Esophagus squamous epithelium (tissue), 5 donors: ENCODE measurements around the gene ASCL2. TPM values are rescaled to one million over a fixed set of nuclear protein-coding genes. Genes with fewer than 3 reads are reported as not detected.

Experiments used
- DNase-seq: peaks from one replicate; lab custom pipeline; 2025; lab: John Stamatoyannopoulos, UW
- H3K27ac ChIP-seq, 4 donors: fragments of 200-600 bp; sonication (generic); one replicate each; pipeline ENCODE4 v1.5.1; 2016 to 2019; ENCODE audit warnings: mild to moderate bottlenecking in 1 of 4
- H3K27me3 ChIP-seq, 4 donors: fragments of 200-600 bp; sonication (generic); 1 replicate in 3 of 4; 2 replicates in 1 of 4; pipeline versions ENCODE4 v1.5.1 to v1.6.0; 2017 to 2021; ENCODE audit warnings: antibody characterized with exemption in 1 of 4
- H3K36me3 ChIP-seq, 3 donors: fragments of 200-600 bp; sonication (generic); one replicate each; pipeline ENCODE4 v1.5.1; 2016 to 2019
- H3K4me1 ChIP-seq, 3 donors: fragments of 200-600 bp; sonication (generic); one replicate each; pipeline ENCODE4 v1.5.1; 2017 to 2019
- H3K4me3 ChIP-seq, 4 donors: fragments of 200-600 bp; sonication (generic); 1 replicate in 3 of 4; 2 replicates in 1 of 4; pipeline ENCODE4 v1.5.1; 2016 to 2019; ENCODE audit warnings: mild to moderate bottlenecking in 2 of 4, moderate library complexity in 1 of 4
- H3K9me3 ChIP-seq, 3 donors: fragments of 200-600 bp; sonication (generic); one replicate each; pipeline ENCODE4 v1.5.1; 2016 to 2019
- CTCF ChIP-seq, 6 experiments: fragments of 450-650 bp in 4 of 6; fragments of 200-600 bp in 2 of 6; sonication (generic) in 2 of 6; IDR thresholded peaks; one replicate each; pipeline ENCODE4 v1.5.1; 2016 to 2019; ENCODE audit warnings: antibody characterized with exemption in 6 of 6, mild to moderate bottlenecking in 4 of 6, moderate library complexity in 4 of 6
- POLR2A ChIP-seq, 4 donors: fragments of 450-650 bp; IDR thresholded peaks; one replicate each; pipeline ENCODE4 v1.6.1; 2017; ENCODE audit warnings: antibody characterized with exemption in 4 of 4, mild to moderate bottlenecking in 4 of 4, moderate library complexity in 3 of 4
- WGBS, 2 donors: methylation state at CpG; one replicate each; pipeline ENCODE4 v1.1.5; 2018; 5-methylcytosine and 5-hydroxymethylcytosine counted together
- intact Hi-C: fragments of 100-400 bp; cut with DNase I; formaldehyde crosslinking; loops from one replicate; pipeline ENCODE4 v1.15.0; 2022
- total RNA-seq, 4 donors: library from RNA; depleted of rRNA; stranded (reverse); fragments of >200 nt; gene quantifications; one replicate each; pipeline ENCODE4 v1.1.0, GENCODE V29; 2016
- donor health status: DM: yes; HTN: yes; CAD: no.

The ASCL2 gene
- total RNA-seq, 4 donors from 2014 or later = 0.67 to 5.1 (median 2.3) TPM

- WGBS, 2 donors = 67 to 90% methylated on average over 2 to 3 of the region's 3 CpGs
- H3K36me3 ChIP-seq = no peaks in the 10 kb centered on the region
- H3K27me3 ChIP-seq = peaks cover 0 to 77% (median 0%) of the 10 kb centered on the region in 4 donors
- peaks cover 0 to 17% (median 3%) of the 10 kb centered on the region in 3 donors for H3K4me1 ChIP-seq
- no peak overlapping the region for H3K27ac ChIP-seq
- DNase-seq = no peak
- intact Hi-C loops = no loop called here
- no peaks in the 10 kb centered on the region for H3K9me3 ChIP-seq
- TF ChIP-seq CTCF (IDR thresholded peaks at IDR 0.05) (no peak), POLR2A (IDR thresholded peaks at IDR 0.05) (no peak)
- no peak overlapping the region for H3K4me3 ChIP-seq
Observed at GRCh38 chr11:2220173-2220771, 50.1 kb downstream of the ASCL2 start.

- H3K36me3 ChIP-seq = no peaks in the 10 kb centered on the region
- H3K27me3 ChIP-seq = peaks cover 0 to 85% (median 0%) of the 10 kb centered on the region in 4 donors
- H3K4me3 ChIP-seq = no peak overlapping the region
- intact Hi-C loops = no loop called here
- peaks cover 0 to 17% (median 3%) of the 10 kb centered on the region in 3 donors for H3K4me1 ChIP-seq
- TF ChIP-seq CTCF (IDR thresholded peaks at IDR 0.05) = no peak
- no peak for TF ChIP-seq POLR2A (IDR thresholded peaks at IDR 0.05)
- DNase-seq = no peak
- no peak overlapping the region for H3K27ac ChIP-seq
- no peaks in the 10 kb centered on the region for H3K9me3 ChIP-seq
- 76 to 77% methylated on average over 2 to 4 of the region's 6 CpGs for WGBS, 2 donors
Observed at GRCh38 chr11:2219318-2220017, 50.9 kb downstream of the ASCL2 start.

Other genes starting within 250 kb of the ASCL2 start
- gene IGF2, start 131.2 kb downstream of the ASCL2 start, total RNA-seq = 10 to 100 TPM in 1 of 4 donors, 1 to 10 TPM in 2, under 1 TPM in 1; 0.76 to 35.3 (median 2.8) TPM
- not detected for gene INS, start 109.4 kb downstream of the ASCL2 start, total RNA-seq
- under 1 TPM in 2 of 4 donors, not detected in 2; 0.34 to 0.76 TPM for gene TH, start 98.8 kb downstream of the ASCL2 start, total RNA-seq
- under 1 TPM in 3 of 4 donors, not detected in 1; 0.30 to 0.94 (median 0.76) TPM for gene C11orf21, start 31.3 kb upstream of the ASCL2 start, total RNA-seq
- 1 to 10 TPM in 1 of 4 donors, not detected in 3; 2.5 TPM for gene TSPAN32, start 31.4 kb upstream of the ASCL2 start, total RNA-seq
- 100 to 1,000 TPM; 110 to 265 (median 125) TPM for gene CD81, start 106.7 kb upstream of the ASCL2 start, total RNA-seq
- 10 to 100 TPM; 24.2 to 35.5 (median 29.6) TPM for gene TSSC4, start 130.2 kb upstream of the ASCL2 start, total RNA-seq
- not detected for gene TRPM5, start 173.9 kb upstream of the ASCL2 start, total RNA-seq
- gene KCNQ1, start 174.4 kb upstream of the ASCL2 start, total RNA-seq = 1 to 10 TPM in 1 of 4 donors, under 1 TPM in 3; 0.61 to 3.1 (median 0.72) TPM